GM12878 (cell line): ENCODE measurements around the gene DALRD3. TPM values are rescaled to one million over a fixed set of nuclear protein-coding genes. Genes with fewer than 3 reads are reported as not detected.

Source experiments
- ATAC-seq: fragments of 200-7000 bp; cut with Tn5 transposase; 3 replicates; pipeline ENCODE4 v1.9.1; 2020; ENCODE audit warnings: mild to moderate bottlenecking, moderate library complexity
- BruUV-seq: library from RNA; stranded (reverse); fragments of 400-500 nt; replicated peaks from 2 replicates; lab custom pipeline; 2021; lab: Mats Ljungman, UMichigan
- CTCF ChIA-PET: fragments of 300-600 bp; sonication (Branson Sonifier 250); formaldehyde crosslinking; extraction: SDS; loops from one replicate; lab custom pipeline; 2021; ENCODE audit warnings: inconsistent platforms; lab: Yijun Ruan, JAX
- POLR2A ChIA-PET: fragments of 350-600 bp; formaldehyde crosslinking; extraction: SDS; loops from one replicate; lab custom pipeline; 2021; ENCODE audit warnings: inconsistent platforms; lab: Charles Lee
- RAD21 ChIA-PET: fragments of 300-600 bp; sonication (Branson Sonifier 250); formaldehyde crosslinking; loops from one replicate; lab custom pipeline; 2023; ENCODE audit warnings: antibody characterized with exemption; ENCODE audit not compliant: unreplicated experiment; lab: Charles Lee
- SMC1A ChIA-PET: fragments of 300-600 bp; sonication (Branson Sonifier 250); formaldehyde crosslinking; loops from one replicate; lab custom pipeline; 2023; ENCODE audit not compliant: unreplicated experiment, uncharacterized antibody; lab: Charles Lee
- DNase-seq: peaks from one replicate; pipeline ENCODE4 v3.0.0-alpha.2; 2011; ENCODE audit warnings: low read depth, low spot score
- FAIRE-seq: peaks from 3 replicates; lab custom pipeline; 2011; peaks lifted over from hg19 to GRCh38; lab: Jason Lieb, UNC
- H2AFZ ChIP-seq: 2 replicates; pipeline ENCODE4 v1.6.0; 2011; ENCODE audit warnings: low read depth, low read length, control low read depth; ENCODE audit not compliant: control insufficient read depth
- H3K27ac ChIP-seq: 2 replicates; pipeline ENCODE4 v1.5.1; 2011; ENCODE audit warnings: control low read depth; ENCODE audit not compliant: control insufficient read depth, insufficient read depth
- H3K27me3 ChIP-seq, 2 experiments: replicated peaks in 1 of 2; 2 replicates each; pipeline versions ENCODE4 v1.6.0 to v1.6.1; 2011; ENCODE audit warnings: low read length in 1 of 2; ENCODE audit not compliant: control insufficient read depth in 2 of 2, insufficient read depth in 2 of 2
- H3K36me3 ChIP-seq, 2 experiments: 2 replicates each; pipeline ENCODE4 v1.5.1; 2011; ENCODE audit warnings: low read length in 1 of 2; ENCODE audit not compliant: control insufficient read depth in 2 of 2, insufficient read depth in 2 of 2
- H3K4me1 ChIP-seq: 2 replicates; pipeline ENCODE4 v1.6.1; 2011; ENCODE audit warnings: mild to moderate bottlenecking, low read length, moderate library complexity, mixed read lengths; ENCODE audit not compliant: control insufficient read depth, insufficient read depth
- H3K4me2 ChIP-seq: 2 replicates; pipeline ENCODE4 v1.6.0; 2011; ENCODE audit warnings: control low read depth; ENCODE audit not compliant: control insufficient read depth, insufficient read depth
- H3K4me3 ChIP-seq: fragments of 200-600 bp; sonication (generic); 2 replicates; pipeline ENCODE4 v1.5.1; 2016
- H3K79me2 ChIP-seq: 2 replicates; pipeline ENCODE4 v1.6.0; 2011; ENCODE audit warnings: low read length; ENCODE audit not compliant: control insufficient read depth, insufficient read depth
- H3K9ac ChIP-seq: 2 replicates; pipeline ENCODE4 v1.8.0; 2011; ENCODE audit warnings: low read length, control low read depth, mixed read lengths; ENCODE audit not compliant: control insufficient read depth, insufficient read depth
- H3K9me3 ChIP-seq: replicated peaks from 3 replicates; pipeline ENCODE4 v1.5.1; 2011; ENCODE audit warnings: mild to moderate bottlenecking, low read length; ENCODE audit not compliant: control insufficient read depth, insufficient read depth
- H4K20me1 ChIP-seq: 2 replicates; pipeline ENCODE4 v1.6.0; 2011; ENCODE audit not compliant: control insufficient read depth, insufficient read depth
- BHLHE40 ChIP-seq, 2 experiments: fragments of 450-650 bp in 1 of 2; IDR thresholded peaks; 2 replicates each; pipeline ENCODE4 v1.6.1; 2011 to 2017; ENCODE audit warnings: low read depth in 2 of 2, borderline replicate concordance in 1 of 2, improper control_type of control experiment in 1 of 2, low read length in 1 of 2, mild to moderate bottlenecking in 1 of 2
- CBX3 ChIP-seq: fragments of 200-600 bp; sonication (generic); IDR thresholded peaks from 2 replicates; pipeline ENCODE4 v1.6.1; 2016; ENCODE audit warnings: low read depth, borderline replicate concordance
- CREB1 ChIP-seq: IDR thresholded peaks from 2 replicates; pipeline ENCODE4 v1.6.1; 2012; ENCODE audit warnings: low read depth, mild to moderate bottlenecking, inconsistent platforms
- ETV6 ChIP-seq, 2 experiments: fragments of 450-650 bp in 1 of 2; IDR thresholded peaks in 1 of 2; conservative IDR thresholded peaks in 1 of 2; 2 replicates each; pipeline ENCODE4 v1.6.1; 2014; ENCODE audit warnings: antibody characterized with exemption in 1 of 2, borderline replicate concordance in 1 of 2, low read depth in 1 of 2, mild to moderate bottlenecking in 1 of 2, moderate library complexity in 1 of 2
- FOS ChIP-seq: IDR thresholded peaks from 3 replicates; pipeline ENCODE4 v1.6.1; 2011; ENCODE audit warnings: borderline replicate concordance; ENCODE audit not compliant: insufficient read length; ENCODE audit errors: extremely low read depth
- HDGF ChIP-seq: fragments of 450-650 bp; IDR thresholded peaks from 2 replicates; pipeline ENCODE4 v1.6.1; 2016; ENCODE audit warnings: antibody characterized with exemption
- MEF2B ChIP-seq: fragments of 450-650 bp; IDR thresholded peaks from 2 replicates; pipeline ENCODE4 v1.6.1; 2018; ENCODE audit warnings: mild to moderate bottlenecking, moderate library complexity; ENCODE audit not compliant: partially characterized antibody, poor library complexity, severe bottlenecking
- NR2F1 ChIP-seq: fragments of 450-650 bp; conservative IDR thresholded peaks from 2 replicates; pipeline ENCODE4 v1.6.1; 2017; ENCODE audit warnings: mild to moderate bottlenecking
- POLR2AphosphoS2 ChIP-seq: IDR thresholded peaks from 2 replicates; pipeline ENCODE4 v1.6.1; 2011; ENCODE audit warnings: low read depth, mild to moderate bottlenecking, low read length, improper control_type of control experiment, moderate library complexity
- POLR2AphosphoS5 ChIP-seq: IDR thresholded peaks from 2 replicates; pipeline ENCODE4 v1.6.1; 2011; ENCODE audit warnings: mild to moderate bottlenecking, low read length, inconsistent platforms
- POU2F2 ChIP-seq: IDR thresholded peaks from 3 replicates; pipeline ENCODE4 v1.6.1; 2011; ENCODE audit warnings: low read depth, mild to moderate bottlenecking, low read length, borderline replicate concordance
- REST ChIP-seq: IDR thresholded peaks from 2 replicates; pipeline ENCODE4 v1.6.1; 2012; ENCODE audit warnings: mild to moderate bottlenecking, low read depth, low read length
- TCF3 ChIP-seq: IDR thresholded peaks from 2 replicates; pipeline ENCODE4 v1.6.1; 2012; ENCODE audit warnings: low read depth, mild to moderate bottlenecking, low read length, borderline replicate concordance; ENCODE audit not compliant: insufficient read depth
- ZNF687 ChIP-seq: fragments of 450-650 bp; IDR thresholded peaks from 2 replicates; pipeline ENCODE4 v1.6.1; 2017; ENCODE audit warnings: mild to moderate bottlenecking, moderate library complexity
- WGBS: methylation state at CpG from one replicate; pipeline ENCODE4 v1.1.6; 2016; ENCODE audit warnings: low lambda C conversion rate; ENCODE audit not compliant: insufficient replicate concordance, insufficient coverage; ENCODE audit errors: missing lambda C conversion rate; 5-methylcytosine and 5-hydroxymethylcytosine counted together
- in situ Hi-C: fragments of 300-500 bp; cut with MboI; formaldehyde crosslinking; loops from 9 replicates; pipeline ENCODE4 v1.14.3; 2018; ENCODE audit warnings: mixed read lengths
- intact Hi-C: fragments of 100-400 bp; cut with micrococcal nuclease; formaldehyde crosslinking; loops from one replicate; pipeline ENCODE4 v1.14.2; 2022; ENCODE audit not compliant: unreplicated experiment
- polyA plus RNA-seq, 11 experiments: library from polyadenylated mRNA; depleted of rRNA in 4 of 11; unstranded in 6 of 11; stranded (reverse) in 5 of 11; fragments of >200 nt; fragmentation: Nextera tagmentation in 4 of 11; fragmentation: Illumina TruSeq in 1 of 11; extraction: Ambion mirVana in 4 of 11; extraction: Trizol in 1 of 11; gene quantifications; 1 replicate in 1 of 11; 2 replicates in 10 of 11; pipeline versions ENCODE4 v1.2.1 to v1.2.3, GENCODE V29; 2011 to 2016; ENCODE audit warnings: inconsistent platforms in 2 of 11, missing spikeins in 2 of 11, low read depth in 1 of 11
- total RNA-seq, 4 experiments: library from RNA; depleted of rRNA in 3 of 4; stranded (reverse); fragments of >200 nt in 3 of 4; fragmentation: Illumina TruSeq in 1 of 4; extraction: Trizol in 1 of 4; gene quantifications; 2 replicates each; pipeline versions ENCODE4 v1.2.1 to v1.2.3, GENCODE V29; 2013 to 2021

Gene DALRD3
- total and polyA plus RNA-seq, 10 of the 15 experiments (the other 5 are each of a cell fraction or from before 2014, with no cell fraction given) = 10.1 to 28.2 (median 21.6) TPM

GRCh38 chr3:49025005-49025792 lies 6.8 kb upstream of the DALRD3 start:
- FAIRE-seq (no peak), DNase-seq (no peak), ATAC-seq (peak; percentile 1; the same call in 1 of the 3 replicates)
- no peaks in the 10 kb centered on the region for H3K27me3 ChIP-seq
- no peaks in the 10 kb centered on the region for H4K20me1 ChIP-seq
- ChIA-PET CTCF (interaction anchor here (0.9 to 3.0 kb wide), 5 partner anchors 8 to 37 kb away, joined by 3 to 15 read pairs (median 3); partner anchors contain the start of gene WDR6), RAD21 (no interaction called here), POLR2A (interaction anchor here (0.9 to 1.9 kb wide), 5 partner anchors 18 to 96 kb away, joined by 3 to 6 read pairs (median 4); partner anchors contain the start of genes P4HTM and WDR6), SMC1A (interaction anchor here (6.1 kb wide), 1 partner anchor 36 kb away, joined by 31 read pairs; the partner anchor contains the start of gene P4HTM)
- peaks cover 59% of the 10 kb centered on the region for H3K79me2 ChIP-seq
- no peak overlapping the region for H3K9ac ChIP-seq
- peaks cover 16% of the 10 kb centered on the region for H3K4me1 ChIP-seq
- H3K9me3 ChIP-seq = no peaks in the 10 kb centered on the region
- no peak overlapping the region for H3K4me3 ChIP-seq
- H3K4me2 ChIP-seq = 0 out of 2 replicates have a peak overlapping the region, but pooled peaks have one; percentile 4
- 49% methylated on average over 13 of the region's 13 CpGs for WGBS
- BruUV-seq = no TSS peak
- in situ Hi-C loops = no loop called here
- intact Hi-C loops = loop anchor here (10.0 kb wide), 2 partner anchors 320 to 650 kb away; partner anchors contain the start of genes APEH and USP4
- H3K27ac ChIP-seq = no peak overlapping the region
- H2AFZ ChIP-seq = no peak overlapping the region
- peaks cover 19 to 23% of the 10 kb centered on the region in 2 experiments for H3K36me3 ChIP-seq
- peak; percentile 85 for TF ChIP-seq POLR2AphosphoS2
- no peak for TF ChIP-seq FOS
- TF ChIP-seq ZNF687 = 0 out of 2 replicates have a peak, but pooled peaks have one; percentile 20
- TF ChIP-seq CREB1 = no peak
- TF ChIP-seq BHLHE40 (IDR thresholded peaks at IDR 0.05; ENCODE audit: borderline replicate concordance in 1 of 2, low read depth in 2 of 2, low read length in 1 of 2) = peak; percentile 96
- no peak for TF ChIP-seq HDGF
- TF ChIP-seq POU2F2 = peak; percentile 18; the same call in 1 of the 3 replicates
- no peak for TF ChIP-seq CBX3
- peak; percentile 75 for TF ChIP-seq POLR2AphosphoS5
- TF ChIP-seq REST = no peak
- peak; percentile 45; the same call in 1 of the 2 replicates for TF ChIP-seq NR2F1
- TF ChIP-seq TCF3 = 0 out of 2 replicates have a peak, but pooled peaks have one; percentile 41
- no peak for TF ChIP-seq ETV6 (conservative IDR thresholded peaks at IDR 0.05 in 1 of 2, IDR thresholded peaks at IDR 0.05 in 1 of 2; ENCODE audit: borderline replicate concordance in 1 of 2, low read depth in 1 of 2)
- peak; percentile 84 for TF ChIP-seq MEF2B
